Rectal smooth muscle tissue (tissue), 1 donor: ENCODE data around the gene TCF12.

Experiments
- H3K27ac ChIP-seq: one replicate; pipeline ENCODE4 v1.7.0; 2013; ENCODE audit warnings: low read depth, low read length, inconsistent platforms
- H3K27me3 ChIP-seq: one replicate; pipeline ENCODE4 v1.7.0; 2013; ENCODE audit warnings: low read length; ENCODE audit not compliant: control insufficient read depth, insufficient read depth
- H3K36me3 ChIP-seq: one replicate; pipeline ENCODE4 v1.7.0; 2013; ENCODE audit warnings: low read length; ENCODE audit not compliant: control insufficient read depth, insufficient read depth
- H3K4me1 ChIP-seq: one replicate; pipeline ENCODE4 v1.7.0; 2013; ENCODE audit warnings: low read length; ENCODE audit not compliant: control insufficient read depth, insufficient read depth
- H3K4me3 ChIP-seq: one replicate; pipeline ENCODE4 v1.7.0; 2013; ENCODE audit warnings: low read length
- H3K9ac ChIP-seq: one replicate; pipeline ENCODE4 v1.7.0; 2013; ENCODE audit warnings: low read length

The TCF12 gene

DNA sequence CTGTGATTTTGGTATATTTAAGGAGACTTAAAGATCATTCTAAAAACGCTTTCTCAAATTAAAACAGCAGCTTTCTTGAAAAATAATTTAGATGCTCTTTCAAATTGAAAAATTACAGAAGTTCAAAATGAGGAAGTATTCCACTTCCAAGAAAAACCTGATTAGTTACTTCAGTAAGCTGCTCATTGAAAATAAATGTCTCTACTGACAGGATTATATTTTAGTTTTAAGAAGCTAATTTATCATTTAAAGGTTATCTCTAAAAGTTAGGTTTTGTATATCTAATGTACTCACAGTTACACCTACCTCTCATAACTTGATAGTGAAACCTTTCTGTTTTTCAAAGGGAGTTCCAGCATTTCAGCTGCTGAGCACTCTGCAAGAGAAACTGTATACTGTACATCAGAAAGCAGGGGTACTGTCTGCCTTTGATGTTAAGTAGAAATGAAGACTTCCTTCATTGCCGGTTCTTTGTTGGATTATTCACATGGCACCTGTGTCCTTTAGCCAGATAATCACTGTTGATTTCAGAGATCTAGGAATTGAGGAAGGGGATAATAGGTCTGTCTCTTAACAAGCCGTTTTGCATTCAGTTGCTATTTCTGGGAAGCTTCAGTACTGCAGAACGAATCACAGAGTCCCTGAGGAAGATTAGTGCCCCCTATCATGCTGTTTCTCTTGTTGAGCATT lies 161.6 kb downstream of the TCF12 start:
- H3K9ac ChIP-seq, result no peak overlapping the region
- H3K4me3 ChIP-seq, result no peak overlapping the region
- H3K27me3 ChIP-seq, result no peaks in the 10 kb centered on the region
- H3K36me3 ChIP-seq, result no peaks in the 10 kb centered on the region
- peaks cover 4% of the 10 kb centered on the region for H3K4me1 ChIP-seq
- no peak overlapping the region for H3K27ac ChIP-seq

GRCh38 chr15:57082054-57082728 lies 163.7 kb downstream of the TCF12 start:
- H3K9ac ChIP-seq, result no peak overlapping the region
- H3K4me1 ChIP-seq, result peaks cover 4% of the 10 kb centered on the region
- H3K27me3 ChIP-seq, result no peaks in the 10 kb centered on the region
- H3K36me3 ChIP-seq, result no peaks in the 10 kb centered on the region
- no peak overlapping the region for H3K4me3 ChIP-seq
- H3K27ac ChIP-seq, result no peak overlapping the region

- Histone ChIP-seq H3K27ac (no peak overlapping the region), H3K4me3 (no peak overlapping the region), H3K4me1 (peaks cover 4% of the 10 kb centered on the region), H3K27me3 (no peaks in the 10 kb centered on the region), H3K9ac (no peak overlapping the region), H3K36me3 (no peaks in the 10 kb centered on the region)
Measured at GRCh38 chr15:57084192-57084591, 165.7 kb downstream of the TCF12 start.

GRCh38 chr15:57085267-57085666 lies 166.8 kb downstream of the TCF12 start:
- Histone ChIP-seq H3K27ac (no peak overlapping the region), H3K4me1 (peaks cover 4% of the 10 kb centered on the region), H3K4me3 (no peak overlapping the region), H3K36me3 (no peaks in the 10 kb centered on the region), H3K9ac (no peak overlapping the region), H3K27me3 (no peaks in the 10 kb centered on the region)

DNA sequence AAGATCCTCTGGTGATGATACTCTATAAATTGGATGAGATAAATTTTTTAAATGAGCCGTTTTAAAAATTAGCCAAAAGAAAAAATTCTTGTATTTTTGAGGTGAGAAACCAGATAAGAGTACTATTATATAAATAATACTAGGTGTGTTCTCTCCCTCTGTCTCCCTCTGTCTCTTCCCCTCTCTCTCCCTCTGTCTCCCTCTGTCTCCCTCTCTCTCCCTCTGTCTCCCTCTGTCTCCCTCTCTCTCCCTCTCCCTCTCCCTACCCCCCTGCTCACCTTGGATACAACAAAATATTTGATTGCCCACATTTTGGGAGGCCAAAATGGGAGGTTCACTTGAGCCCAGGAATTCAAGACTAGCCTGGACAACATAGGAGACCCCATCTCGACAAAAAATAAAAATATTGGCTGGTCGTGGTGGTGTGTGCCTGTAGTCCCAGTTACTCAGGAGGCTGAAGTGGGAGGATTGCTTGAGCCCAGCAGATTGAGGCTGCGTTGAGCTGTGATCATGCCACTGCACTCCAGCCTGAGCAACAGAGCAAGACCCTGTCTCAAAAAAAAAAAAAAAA lies 168.5 kb downstream of the TCF12 start:
- Histone ChIP-seq H3K36me3 (no peaks in the 10 kb centered on the region), H3K9ac (no peak overlapping the region), H3K27me3 (no peaks in the 10 kb centered on the region), H3K4me1 (peaks cover 2% of the 10 kb centered on the region), H3K4me3 (no peak overlapping the region), H3K27ac (no peak overlapping the region)

DNA sequence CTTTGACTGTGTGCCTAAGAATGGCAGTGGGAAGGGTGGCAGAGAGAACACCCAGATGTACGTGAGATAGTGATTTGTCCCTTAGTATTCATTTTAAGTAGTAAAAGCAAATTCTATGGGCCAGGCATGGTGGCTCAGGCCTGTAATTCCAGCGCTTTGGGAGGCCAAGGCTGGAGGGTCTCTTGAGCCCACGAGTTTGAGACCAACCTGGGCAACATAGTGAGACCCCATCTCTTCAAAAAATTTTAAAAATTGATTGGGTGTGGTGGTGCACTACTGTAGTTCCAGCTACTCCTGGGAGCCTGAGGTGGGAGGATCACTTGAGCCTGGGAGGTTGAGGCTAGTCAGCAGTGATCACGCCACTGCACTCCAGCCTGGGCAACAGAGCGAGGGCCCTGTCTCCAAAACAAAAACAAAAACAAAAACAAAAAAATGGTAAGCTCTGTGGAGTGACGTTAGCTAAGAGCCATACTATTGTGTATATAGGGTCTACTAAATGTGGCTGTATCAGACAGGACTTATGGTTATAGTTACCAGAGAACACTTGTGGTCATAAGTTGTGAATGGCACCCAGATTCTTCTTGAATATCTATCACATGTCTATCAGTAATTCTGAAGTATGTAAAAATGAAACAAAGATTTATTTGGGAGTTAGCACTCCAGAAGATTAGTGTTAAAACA lies 171.5 kb downstream of the TCF12 start:
- Histone ChIP-seq H3K27me3 (no peaks in the 10 kb centered on the region), H3K36me3 (no peaks in the 10 kb centered on the region), H3K4me1 (no peaks in the 10 kb centered on the region), H3K9ac (no peak overlapping the region), H3K4me3 (no peak overlapping the region), H3K27ac (no peak overlapping the region)

- H3K27ac ChIP-seq, result no peak overlapping the region
Measured at GRCh38 chr15:57090496-57090859, 172.0 kb downstream of the TCF12 start.

DNA sequence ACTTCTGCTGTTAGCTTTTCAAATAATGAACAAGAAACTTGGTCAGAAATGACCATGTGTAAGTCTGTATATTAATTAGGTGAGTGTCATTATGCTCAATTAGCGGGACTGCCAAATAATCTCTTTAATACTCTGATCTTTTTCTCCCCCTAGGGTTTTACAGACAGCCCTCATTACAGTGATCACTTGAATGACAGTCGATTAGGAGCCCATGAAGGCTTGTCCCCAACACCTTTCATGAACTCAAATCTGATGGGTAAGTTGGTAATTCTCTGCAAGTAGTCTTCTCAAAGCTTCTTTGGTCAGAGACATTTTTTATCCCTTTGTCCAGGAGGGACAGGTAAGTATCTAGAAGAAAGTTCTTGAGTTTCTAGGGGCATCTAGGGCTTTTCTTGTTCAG lies 173.2 kb downstream of the TCF12 start:
- no peaks in the 10 kb centered on the region for H3K36me3 ChIP-seq
- H3K27me3 ChIP-seq, result no peaks in the 10 kb centered on the region
- H3K4me3 ChIP-seq, result no peak overlapping the region
- no peak overlapping the region for H3K27ac ChIP-seq
- no peak overlapping the region for H3K9ac ChIP-seq
- no peaks in the 10 kb centered on the region for H3K4me1 ChIP-seq

More at GRCh38 chr15:57090496-57090859, 172.0 kb downstream of the TCF12 start:
- H3K9ac ChIP-seq, result no peak overlapping the region
- H3K36me3 ChIP-seq, result no peaks in the 10 kb centered on the region
- no peaks in the 10 kb centered on the region for H3K4me1 ChIP-seq
- H3K27me3 ChIP-seq, result no peaks in the 10 kb centered on the region
- H3K4me3 ChIP-seq, result no peak overlapping the region

GRCh38 chr15:57092252-57092651 lies 173.8 kb downstream of the TCF12 start:
- H3K4me1 ChIP-seq, result no peaks in the 10 kb centered on the region
- no peak overlapping the region for H3K27ac ChIP-seq
- no peak overlapping the region for H3K4me3 ChIP-seq
- H3K9ac ChIP-seq, result no peak overlapping the region
- H3K36me3 ChIP-seq, result no peaks in the 10 kb centered on the region
- no peaks in the 10 kb centered on the region for H3K27me3 ChIP-seq

DNA sequence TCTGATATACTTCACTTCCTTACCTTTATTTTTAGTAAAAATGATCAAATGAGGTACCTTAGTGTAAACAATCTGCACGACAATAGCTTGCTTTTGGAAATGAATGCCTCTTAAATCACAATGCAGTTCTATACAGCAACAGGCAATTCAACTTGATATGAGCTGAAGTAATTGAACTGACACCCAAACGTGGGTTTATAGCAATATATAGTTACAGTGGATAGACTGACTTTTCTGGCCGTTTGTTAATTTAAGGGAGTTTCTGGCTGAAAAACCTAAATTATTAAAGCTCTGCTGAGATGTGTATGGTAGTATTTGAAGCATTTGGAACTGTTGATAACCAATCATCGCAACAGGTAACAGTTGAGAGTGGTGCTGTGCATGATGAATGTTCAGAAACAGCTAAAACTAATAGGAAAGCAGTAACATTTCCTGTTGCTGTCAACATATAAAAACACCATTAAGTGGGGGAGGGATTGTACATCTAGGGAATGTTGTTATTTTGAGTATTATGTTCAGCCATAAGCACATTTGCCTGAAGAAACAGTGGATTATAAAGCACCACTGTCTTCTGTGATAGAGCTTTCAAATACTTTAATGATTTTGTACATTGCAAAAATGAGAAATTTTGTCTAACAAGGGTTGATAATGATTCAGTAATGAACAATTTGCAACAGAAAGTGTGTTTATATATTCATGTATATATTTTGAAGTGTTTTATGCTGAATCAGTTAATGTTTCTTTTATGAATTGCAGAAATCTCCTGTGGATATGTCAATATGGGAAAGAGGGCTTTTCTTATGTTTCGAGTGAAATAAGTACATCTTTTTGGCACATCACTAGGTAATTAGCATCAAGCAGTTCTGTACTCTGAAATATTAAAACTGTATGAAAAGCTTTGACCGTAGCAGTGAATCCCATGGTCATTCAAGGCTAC lies 176.1 kb downstream of the TCF12 start:
- Histone ChIP-seq H3K27me3 (no peaks in the 10 kb centered on the region), H3K36me3 (no peaks in the 10 kb centered on the region), H3K4me1 (no peaks in the 10 kb centered on the region), H3K4me3 (no peak overlapping the region), H3K9ac (no peak overlapping the region), H3K27ac (no peak overlapping the region)

DNA sequence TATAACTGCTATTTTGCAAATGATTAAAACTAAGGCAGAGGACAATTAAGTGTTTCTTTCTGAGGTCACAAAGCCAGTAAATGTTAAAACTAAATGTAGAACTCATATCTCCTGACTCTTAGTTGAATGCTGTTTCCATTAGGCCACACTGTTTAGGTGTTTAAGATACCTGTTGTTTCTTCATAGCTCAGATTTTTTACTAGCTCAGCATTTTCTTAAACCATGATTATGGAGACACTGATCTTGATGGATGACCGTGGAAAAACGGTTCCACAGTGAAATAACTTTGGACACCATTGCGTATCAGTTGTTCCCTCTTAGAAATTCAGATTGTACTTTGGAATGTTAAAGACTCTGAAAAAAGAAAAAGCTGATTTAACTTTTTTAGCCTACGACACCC lies 177.5 kb downstream of the TCF12 start:
- no peak overlapping the region for H3K9ac ChIP-seq
- H3K27me3 ChIP-seq, result no peaks in the 10 kb centered on the region
- no peak overlapping the region for H3K27ac ChIP-seq
- no peaks in the 10 kb centered on the region for H3K36me3 ChIP-seq
- no peak overlapping the region for H3K4me3 ChIP-seq
- no peaks in the 10 kb centered on the region for H3K4me1 ChIP-seq

DNA sequence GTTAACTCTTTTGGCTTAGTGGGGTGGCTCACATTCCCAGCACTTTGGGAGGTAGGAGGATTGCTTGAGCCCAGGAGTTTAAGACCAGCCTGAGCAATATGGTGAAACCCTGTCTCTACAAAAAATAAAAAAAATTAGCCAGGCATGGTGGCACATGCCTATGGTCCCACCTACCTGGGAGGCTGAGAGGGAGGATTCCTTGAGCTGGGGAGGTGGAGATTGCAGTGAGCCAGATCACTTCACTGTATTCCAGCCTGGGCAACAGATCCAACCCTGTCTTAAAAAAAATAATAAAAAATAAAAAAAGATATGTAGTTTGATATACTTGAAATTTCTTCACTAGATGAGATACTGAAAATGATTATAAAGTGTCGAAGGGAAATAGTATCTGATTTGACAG lies 178.8 kb downstream of the TCF12 start:
- Histone ChIP-seq H3K4me3 (no peak overlapping the region), H3K36me3 (no peaks in the 10 kb centered on the region), H3K9ac (no peak overlapping the region), H3K27me3 (no peaks in the 10 kb centered on the region), H3K4me1 (no peaks in the 10 kb centered on the region), H3K27ac (no peak overlapping the region)
